ENCODE measurements around the gene MOCS3.

The MOCS3 gene

DNA sequence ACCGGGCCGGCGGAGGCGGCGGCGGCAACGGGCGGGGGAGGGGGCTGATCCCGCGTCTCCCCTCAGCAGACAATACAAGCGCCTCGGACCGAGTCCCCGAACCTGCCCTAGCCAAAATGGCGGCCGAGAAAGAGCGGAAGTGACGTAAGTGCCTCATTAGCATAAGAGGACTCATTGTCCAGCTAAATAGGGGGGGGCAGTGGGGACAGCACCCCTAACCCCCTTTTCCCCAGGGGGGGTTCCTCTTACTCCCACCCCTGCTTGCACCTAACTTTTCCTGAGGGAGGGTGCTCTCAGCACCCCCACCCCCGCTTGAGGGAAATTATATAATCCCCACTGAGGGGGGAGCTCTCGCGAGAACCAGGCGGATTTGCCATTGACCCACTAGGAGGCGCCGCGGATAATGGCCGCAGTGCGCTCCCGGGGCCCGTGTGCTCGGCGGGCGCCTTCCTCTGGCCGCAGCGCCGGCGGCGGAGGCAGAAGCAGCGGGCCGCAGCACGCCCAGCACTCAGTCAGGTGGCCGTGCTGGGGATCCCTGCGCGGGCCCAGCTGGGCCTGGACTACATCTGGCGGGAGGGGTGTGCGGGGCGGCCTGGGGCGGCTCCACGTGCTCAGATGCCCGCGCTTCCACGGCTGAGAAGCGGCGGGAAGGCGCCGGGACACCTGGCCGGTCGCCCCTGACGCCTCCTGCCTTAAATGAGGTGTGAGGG, 27.2 kb upstream of the MOCS3 start, which contains the start of gene ADNP:
Gene ADNP, minus strand, starts transcription at position 132 of the 710 bp plus-strand sequence. CDS start 27,441 bp downstream, outside the sequence.
- peak within 1 kb of the TSS; percentile 93 for H3K4me3 ChIP-seq (ENCODE audit: low read depth, low read length)
- DNase-seq (ENCODE audit: low read depth): peak; percentile 96
- TF ChIP-seq POLR2A (IDR thresholded peaks at IDR 0.05; ENCODE audit: extremely low read depth, insufficient read length): peak; percentile 69
- TF ChIP-seq, protein P1, sequence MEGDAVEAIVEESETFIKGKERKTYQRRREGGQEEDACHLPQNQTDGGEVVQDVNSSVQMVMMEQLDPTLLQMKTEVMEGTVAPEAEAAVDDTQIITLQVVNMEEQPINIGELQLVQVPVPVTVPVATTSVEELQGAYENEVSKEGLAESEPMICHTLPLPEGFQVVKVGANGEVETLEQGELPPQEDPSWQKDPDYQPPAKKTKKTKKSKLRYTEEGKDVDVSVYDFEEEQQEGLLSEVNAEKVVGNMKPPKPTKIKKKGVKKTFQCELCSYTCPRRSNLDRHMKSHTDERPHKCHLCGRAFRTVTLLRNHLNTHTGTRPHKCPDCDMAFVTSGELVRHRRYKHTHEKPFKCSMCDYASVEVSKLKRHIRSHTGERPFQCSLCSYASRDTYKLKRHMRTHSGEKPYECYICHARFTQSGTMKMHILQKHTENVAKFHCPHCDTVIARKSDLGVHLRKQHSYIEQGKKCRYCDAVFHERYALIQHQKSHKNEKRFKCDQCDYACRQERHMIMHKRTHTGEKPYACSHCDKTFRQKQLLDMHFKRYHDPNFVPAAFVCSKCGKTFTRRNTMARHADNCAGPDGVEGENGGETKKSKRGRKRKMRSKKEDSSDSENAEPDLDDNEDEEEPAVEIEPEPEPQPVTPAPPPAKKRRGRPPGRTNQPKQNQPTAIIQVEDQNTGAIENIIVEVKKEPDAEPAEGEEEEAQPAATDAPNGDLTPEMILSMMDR (IDR thresholded peaks at IDR 0.05; ENCODE audit: low read depth, low read length): peak; percentile 60
- peak; percentile 98 for TF ChIP-seq MYC (IDR thresholded peaks at IDR 0.05; ENCODE audit: low read depth, low read length)
- TF ChIP-seq, protein P2, sequence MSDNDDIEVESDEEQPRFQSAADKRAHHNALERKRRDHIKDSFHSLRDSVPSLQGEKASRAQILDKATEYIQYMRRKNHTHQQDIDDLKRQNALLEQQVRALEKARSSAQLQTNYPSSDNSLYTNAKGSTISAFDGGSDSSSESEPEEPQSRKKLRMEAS (IDR thresholded peaks at IDR 0.05; ENCODE audit: low read depth, low read length): peak; percentile 94

DNA sequence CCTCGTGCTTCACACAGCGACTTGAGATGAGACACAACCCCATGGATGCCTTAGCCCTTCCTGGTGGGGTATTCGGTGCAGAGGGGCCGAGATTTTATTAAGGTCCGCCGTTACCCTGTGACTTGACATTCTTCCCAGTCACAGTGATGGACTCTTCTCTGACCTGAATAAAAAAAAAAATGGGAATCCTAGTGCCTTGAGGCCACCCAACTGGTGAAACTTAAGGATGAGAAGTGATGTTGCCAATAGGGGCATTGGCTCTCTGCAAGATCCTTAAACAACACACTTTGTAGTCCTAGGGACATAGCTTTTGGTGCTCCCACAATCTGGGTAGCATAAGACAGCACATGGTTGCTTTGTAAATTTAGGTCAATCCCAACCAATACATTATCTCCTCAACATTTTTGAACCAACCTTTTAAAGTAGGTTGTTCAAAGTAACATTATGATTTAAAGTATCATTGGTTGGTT, 26.6 kb upstream of the MOCS3 start:
- TF ChIP-seq MYC (IDR thresholded peaks at IDR 0.05; ENCODE audit: low read depth, low read length) (no peak), POLR2A (IDR thresholded peaks at IDR 0.05; ENCODE audit: extremely low read depth, insufficient read length) (no peak)
- TF ChIP-seq, protein P2 (IDR thresholded peaks at IDR 0.05; ENCODE audit: low read depth, low read length): no peak
- TF ChIP-seq, protein P1 (IDR thresholded peaks at IDR 0.05; ENCODE audit: low read depth, low read length): no peak
- DNase-seq (ENCODE audit: low read depth): no peak
- H3K4me3 ChIP-seq (ENCODE audit: low read depth, low read length): peak overlapping the region; percentile 36

DNA sequence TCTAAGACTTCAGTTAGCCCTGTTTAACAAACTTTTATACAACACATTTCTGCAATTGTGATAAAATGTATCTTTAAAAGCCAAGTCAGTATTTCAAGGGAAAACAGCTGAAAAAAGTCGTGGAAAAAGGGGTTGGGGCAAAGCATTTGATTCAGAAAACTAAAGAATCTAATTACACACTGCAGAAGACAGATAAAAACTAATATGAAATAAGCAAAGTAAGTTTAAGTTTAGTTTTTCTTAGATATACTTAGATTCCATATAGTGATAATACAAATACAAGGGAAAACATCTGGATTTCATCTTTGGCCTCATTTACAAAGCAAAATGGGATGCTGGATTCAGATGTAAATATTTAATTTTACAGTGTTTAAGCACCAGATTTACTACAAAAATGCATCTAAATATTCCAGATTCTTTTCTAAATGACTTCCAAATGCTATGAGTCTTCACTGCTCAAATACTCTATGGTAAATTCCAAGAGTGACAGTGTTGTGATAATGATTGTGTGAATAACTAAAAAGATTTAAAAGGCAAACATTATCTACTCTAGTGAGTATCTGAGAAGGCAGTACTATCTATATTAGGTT, 25.8 kb upstream of the MOCS3 start:
- DNase-seq (ENCODE audit: low read depth): no peak
- TF ChIP-seq POLR2A (IDR thresholded peaks at IDR 0.05; ENCODE audit: extremely low read depth, insufficient read length): no peak
- no peak for TF ChIP-seq MYC (IDR thresholded peaks at IDR 0.05; ENCODE audit: low read depth, low read length)
- TF ChIP-seq, protein P1 (IDR thresholded peaks at IDR 0.05; ENCODE audit: low read depth, low read length): no peak
- TF ChIP-seq, protein P2 (IDR thresholded peaks at IDR 0.05; ENCODE audit: low read depth, low read length): no peak
- H3K4me3 ChIP-seq (ENCODE audit: low read depth, low read length): no peak overlapping the region

DNA sequence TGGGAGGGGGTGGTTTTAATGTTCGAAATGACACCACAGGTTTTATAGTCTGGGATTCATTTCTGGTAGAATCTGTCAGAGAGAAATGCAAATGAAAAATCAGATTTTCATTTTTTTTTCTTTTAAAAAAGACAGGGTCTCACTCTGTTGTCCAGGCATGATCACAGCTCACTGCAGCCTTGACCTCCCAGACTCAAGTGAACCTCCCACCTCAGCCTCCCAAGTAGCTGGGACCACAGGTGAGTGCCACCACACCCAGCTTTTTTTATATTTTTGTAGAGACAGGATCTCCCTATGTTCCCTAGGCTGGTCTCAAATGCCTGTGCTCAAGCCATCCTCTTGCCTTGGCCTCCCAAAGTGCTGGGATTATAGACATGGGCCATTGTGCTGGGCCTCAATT, 25.0 kb upstream of the MOCS3 start:
- H3K4me3 ChIP-seq (ENCODE audit: low read depth, low read length): no peak overlapping the region
- no peak for DNase-seq (ENCODE audit: low read depth)
- TF ChIP-seq, protein P2 (IDR thresholded peaks at IDR 0.05; ENCODE audit: low read depth, low read length): no peak
- no peak for TF ChIP-seq POLR2A (IDR thresholded peaks at IDR 0.05; ENCODE audit: extremely low read depth, insufficient read length)

DNA sequence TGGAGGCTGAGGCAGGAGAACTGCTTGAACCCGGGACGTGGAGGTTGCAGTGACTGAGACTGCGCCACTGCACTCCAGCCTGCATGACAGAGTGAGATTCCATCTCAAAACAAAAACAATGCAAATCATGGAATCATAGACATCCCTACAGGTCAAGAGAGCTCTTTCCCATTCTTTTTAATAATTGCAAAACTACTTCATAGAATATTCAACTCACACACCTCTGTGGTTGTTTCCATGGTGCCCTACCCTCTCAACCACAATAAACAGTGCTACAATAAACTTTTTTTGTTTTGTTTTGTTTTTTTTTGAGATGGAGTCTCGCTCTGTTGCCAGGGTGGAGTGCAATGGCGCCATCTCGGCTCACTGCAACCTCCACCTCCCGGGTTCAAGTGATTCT, 15.5 kb upstream of the MOCS3 start:
- H3K4me3 ChIP-seq (ENCODE audit: low read depth, low read length): no peak overlapping the region
- no peak for DNase-seq (ENCODE audit: low read depth)
- TF ChIP-seq POLR2A (IDR thresholded peaks at IDR 0.05; ENCODE audit: extremely low read depth, insufficient read length) (no peak), MYC (IDR thresholded peaks at IDR 0.05; ENCODE audit: low read depth, low read length) (no peak)
- TF ChIP-seq, protein P2 (IDR thresholded peaks at IDR 0.05; ENCODE audit: low read depth, low read length): no peak
- TF ChIP-seq, protein P1 (IDR thresholded peaks at IDR 0.05; ENCODE audit: low read depth, low read length): no peak

Data from NB4 (cell line).